HepG2 (cell line): Measurements from ENCODE around the gene BCL7A. TPM values are rescaled to one million over a fixed set of nuclear protein-coding genes. Genes with fewer than 3 reads are reported as not detected.

Source experiments
- CENPT ChIP-seq: sonication (generic); formaldehyde crosslinking; IDR thresholded peaks from 2 replicates; pipeline ENCODE4 v1.8.0; 2022; ENCODE audit warnings: low read depth, mild to moderate bottlenecking, moderate library complexity, missing genetic modification reagents
- FOXA1 ChIP-seq, 2 experiments: fragments of 450-650 bp in 1 of 2; sonication (generic) in 1 of 2; formaldehyde crosslinking in 1 of 2; IDR thresholded peaks; 2 replicates each; pipeline versions ENCODE4 v1.4.0 to v1.6.1; 2016 to 2020; ENCODE audit warnings: missing genetic modification reagents in 1 of 2
- GLI4 ChIP-seq: sonication (generic); formaldehyde crosslinking; IDR thresholded peaks from 2 replicates; pipeline ENCODE4 v1.5.1; 2020; ENCODE audit warnings: missing genetic modification reagents, mild to moderate bottlenecking, moderate library complexity, borderline replicate concordance
- GLMP ChIP-seq: sonication (generic); formaldehyde crosslinking; IDR thresholded peaks from 2 replicates; pipeline ENCODE4 v1.9.0; 2021; ENCODE audit warnings: missing genetic modification reagents, mild to moderate bottlenecking, borderline replicate concordance
- HNF1B ChIP-seq: sonication (generic); formaldehyde crosslinking; IDR thresholded peaks from 2 replicates; pipeline ENCODE4 v1.5.1; 2020; ENCODE audit warnings: mild to moderate bottlenecking, moderate library complexity, missing genetic modification reagents
- HNRNPUL1 ChIP-seq: fragments of 200-400 bp; formaldehyde crosslinking; IDR thresholded peaks from 2 replicates; pipeline ENCODE4 v1.6.1; 2017; ENCODE audit warnings: low read depth, mild to moderate bottlenecking, low read length, moderate library complexity
- JDP2 ChIP-seq: sonication (generic); formaldehyde crosslinking; IDR thresholded peaks from 2 replicates; pipeline ENCODE4 v1.8.1; 2022; ENCODE audit warnings: missing genetic modification reagents, borderline replicate concordance
- MLXIP ChIP-seq: sonication (generic); formaldehyde crosslinking; IDR thresholded peaks from 2 replicates; pipeline ENCODE4 v1.9.0; 2021; ENCODE audit warnings: missing genetic modification reagents, borderline replicate concordance
- PRDM15 ChIP-seq: sonication (generic); formaldehyde crosslinking; IDR thresholded peaks from 2 replicates; pipeline ENCODE4 v1.4.0; 2020; ENCODE audit warnings: missing genetic modification reagents
- TFDP2 ChIP-seq: sonication (generic); formaldehyde crosslinking; IDR thresholded peaks from 2 replicates; pipeline ENCODE4 v1.4.0; 2020; ENCODE audit warnings: missing genetic modification reagents
- TOE1 ChIP-seq: sonication (generic); formaldehyde crosslinking; IDR thresholded peaks from 2 replicates; pipeline ENCODE4 v1.4.0; 2020; ENCODE audit warnings: mild to moderate bottlenecking, missing genetic modification reagents
- ZNF143 ChIP-seq: sonication (generic); formaldehyde crosslinking; IDR thresholded peaks from 2 replicates; pipeline ENCODE4 v1.4.0; 2020; ENCODE audit warnings: missing genetic modification reagents
- ZNF343 ChIP-seq: sonication (generic); formaldehyde crosslinking; IDR thresholded peaks from 2 replicates; pipeline ENCODE4 v1.4.0; 2020; ENCODE audit warnings: mild to moderate bottlenecking, missing genetic modification reagents
- ZNF597 ChIP-seq: sonication (generic); formaldehyde crosslinking; IDR thresholded peaks from 2 replicates; pipeline ENCODE4 v1.5.0; 2020; ENCODE audit warnings: missing genetic modification reagents
- ZNF639 ChIP-seq: conservative IDR thresholded peaks from 2 replicates; pipeline ENCODE4 v1.6.1; 2018; ENCODE audit warnings: missing genetic modification reagents
- polyA plus RNA-seq, 8 experiments: library from polyadenylated mRNA; depleted of rRNA in 3 of 8; stranded (reverse) in 7 of 8; unstranded in 1 of 8; fragments of >200 nt; fragmentation: Illumina TruSeq in 4 of 8; extraction: Trizol in 4 of 8; gene quantifications; 2 replicates each; pipeline versions ENCODE4 v1.2.1 to v1.2.3, GENCODE V29; 2011 to 2016; ENCODE audit warnings: low read depth in 4 of 8, missing spikeins in 1 of 8, mixed read lengths in 1 of 8; ENCODE audit not compliant: insufficient read depth in 1 of 8
- total RNA-seq, 5 experiments: library from RNA; depleted of rRNA; stranded (reverse); fragments of >200 nt; fragmentation: Illumina TruSeq; extraction: Trizol; gene quantifications; 2 replicates each; pipeline ENCODE4 v1.2.3, GENCODE V29; 2016; ENCODE audit warnings: low read depth in 1 of 5

BCL7A gene
- total and polyA plus RNA-seq, 2 of the 13 experiments (the other 11 are each of a cell fraction or from before 2014, with no cell fraction given): 4.1 to 6.2 TPM

GRCh38 chr12:122021822-122022392, at the start of gene BCL7A (continued):
- TF ChIP-seq GLI4 (CRISPR knock-in tag) (no peak), ZNF639 (no peak), TOE1 (CRISPR knock-in tag) (no peak), ZNF143 (CRISPR knock-in tag) (no peak), PRDM15 (CRISPR knock-in tag) (no peak), HNF1B (CRISPR knock-in tag) (no peak), CENPT (CRISPR knock-in tag) (no peak), GLMP (CRISPR knock-in tag) (no peak), ZNF597 (CRISPR knock-in tag) (no peak), MLXIP (no peak), FOXA1 (IDR thresholded peaks at IDR 0.05) (no peak), FOXA1 (CRISPR knock-in tag; IDR thresholded peaks at IDR 0.05) (no peak), HNRNPUL1 (no peak), ZNF343 (CRISPR knock-in tag) (no peak), JDP2 (no peak), TFDP2 (CRISPR knock-in tag) (no peak)
